Measurements from ENCODE around the gene SKA2.
"Not testable (repeated sequence)": the region's sequence is repeated elsewhere in the genome, so short reads cannot be mapped to it uniquely, and the experiment has no call there.

The SKA2 gene

DNA sequence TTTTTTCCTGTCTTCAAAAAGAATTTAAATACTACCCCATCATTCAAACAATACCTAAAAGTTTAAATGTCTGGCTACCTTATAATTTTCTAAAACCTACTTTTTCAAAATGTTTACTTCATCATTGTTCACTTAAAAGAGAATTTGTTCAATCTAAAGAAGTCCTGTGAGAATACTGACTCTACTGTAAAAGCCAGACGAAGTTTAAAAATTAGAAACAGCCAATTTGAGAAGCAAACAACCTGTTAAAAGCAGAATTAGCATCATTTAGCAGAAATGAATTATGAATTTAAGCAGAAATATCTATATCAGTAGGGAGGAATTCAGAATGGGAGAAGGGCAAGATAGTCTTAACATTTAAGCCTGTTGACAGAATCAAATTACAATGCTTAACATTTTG, 2.1 kb downstream of the SKA2 start:
- DNase-seq (ENCODE audit: extremely low read depth in 1 of 2, low read depth in 1 of 2): no peak

DNA sequence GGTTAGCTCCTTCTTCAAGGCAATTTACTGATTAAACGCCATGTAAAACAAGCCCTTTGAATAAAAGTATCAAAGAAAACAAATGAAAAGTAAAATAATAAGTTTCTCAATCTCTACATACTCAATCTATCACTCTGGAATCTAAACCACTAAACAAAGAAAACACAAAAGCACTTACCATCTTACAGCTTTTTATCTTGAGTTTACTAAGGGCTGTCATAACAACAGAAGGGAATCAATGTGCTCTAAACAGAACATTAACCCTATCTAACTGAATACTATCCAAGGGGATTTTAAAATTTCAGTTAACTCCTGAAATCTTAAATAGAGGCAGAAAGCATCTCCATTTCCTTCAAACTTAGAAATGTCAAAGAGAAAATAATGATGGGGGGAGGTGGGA, 3.4 kb downstream of the SKA2 start:
- DNase-seq (ENCODE audit: extremely low read depth in 1 of 2, low read depth in 1 of 2): no peak

DNA sequence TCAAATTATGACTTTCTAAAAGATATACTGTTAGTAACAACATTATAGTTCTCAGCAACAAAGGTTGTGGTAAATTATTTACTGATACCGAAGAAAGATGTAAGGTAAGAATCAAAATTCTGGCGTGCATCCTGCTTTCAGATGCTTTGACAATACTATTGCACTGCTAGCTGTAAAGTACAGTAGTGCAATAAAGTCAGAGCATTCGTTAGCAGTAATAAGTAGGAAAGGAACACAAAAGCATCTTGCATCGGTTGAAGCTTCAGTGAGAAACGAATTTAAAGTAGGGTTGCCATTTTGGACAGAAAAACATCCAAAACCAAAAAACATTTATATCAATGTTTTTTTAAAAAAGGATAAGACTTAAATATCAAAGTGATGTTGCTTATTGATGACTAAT, 4.0 kb downstream of the SKA2 start:
- DNase-seq (ENCODE audit: extremely low read depth in 1 of 2, low read depth in 1 of 2): no peak

DNA sequence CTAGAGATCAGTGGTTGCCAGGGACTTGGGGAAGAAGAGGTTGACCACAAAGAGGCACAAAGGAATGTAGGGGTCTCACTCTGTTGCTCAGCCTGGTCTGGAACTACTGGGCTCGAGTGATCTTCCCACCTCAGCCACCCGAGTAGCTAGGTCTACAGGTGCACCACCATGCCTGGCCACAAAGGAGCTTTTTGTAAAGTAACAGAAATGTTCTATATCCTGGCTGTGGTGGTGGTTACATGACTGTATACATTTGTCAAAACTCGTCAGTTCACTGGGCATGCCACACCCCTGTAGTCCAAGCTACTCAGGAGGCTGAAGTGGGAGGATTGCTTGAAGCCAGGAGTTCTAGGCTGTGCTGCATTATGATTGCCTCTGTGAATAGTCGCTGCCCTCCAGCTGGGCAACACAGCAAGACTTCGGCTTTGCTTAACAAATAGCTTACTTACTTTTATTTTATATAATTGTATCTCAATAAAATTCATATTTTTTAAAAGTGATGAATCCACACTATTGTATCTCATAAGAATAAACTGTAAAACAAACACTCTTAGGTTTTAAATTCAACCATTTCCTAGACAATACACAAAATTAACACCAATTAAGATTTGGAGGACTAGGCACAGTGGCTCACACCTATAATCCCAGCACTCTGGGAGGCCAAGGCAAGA, 5.0 kb downstream of the SKA2 start:
- DNase-seq (ENCODE audit: extremely low read depth in 1 of 2, low read depth in 1 of 2): no peak

DNA sequence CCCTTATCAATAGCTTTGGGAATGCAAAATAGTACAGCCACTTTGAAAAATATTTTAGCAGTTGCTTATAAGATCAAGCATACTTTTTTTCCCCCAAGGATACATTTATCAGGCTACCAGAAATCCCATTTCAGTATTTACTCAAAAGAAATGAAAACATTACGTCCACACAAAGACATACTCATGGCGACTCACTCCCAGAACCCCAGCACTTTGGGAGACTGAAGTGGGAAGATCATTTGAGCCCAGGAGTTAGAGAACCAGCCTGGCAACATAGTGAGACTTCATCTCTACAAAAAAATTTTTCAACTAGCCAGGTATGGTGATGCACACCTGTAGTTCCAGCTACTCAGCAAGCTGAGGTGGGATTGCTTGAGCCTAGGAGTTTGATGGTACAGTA, 5.9 kb downstream of the SKA2 start:
- no peak for DNase-seq (ENCODE audit: extremely low read depth in 1 of 2, low read depth in 1 of 2)

DNA sequence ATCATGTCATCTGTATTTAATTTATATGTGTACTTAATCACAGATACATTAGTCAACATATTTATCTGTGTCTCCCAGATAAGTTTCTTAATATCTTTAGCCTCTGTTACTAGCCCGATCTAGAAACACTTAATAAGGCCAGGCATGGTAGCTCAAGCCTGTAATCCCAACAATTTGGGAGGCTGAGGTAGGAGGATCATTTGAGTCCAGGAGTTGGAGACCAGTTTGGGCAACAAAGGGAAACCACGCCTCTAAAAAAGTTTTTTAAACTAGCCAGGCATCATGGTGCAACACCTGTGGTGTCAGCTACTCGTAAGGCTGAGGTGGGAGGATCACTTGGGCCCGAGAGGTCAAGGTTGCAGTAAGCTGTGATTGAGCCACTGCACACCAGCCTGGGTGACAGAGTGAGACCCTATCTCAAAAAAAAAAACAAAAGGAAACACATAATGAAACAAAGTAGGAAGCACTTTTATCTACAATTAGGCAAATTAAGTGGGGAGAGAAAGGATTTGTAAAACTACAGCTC, 9.4 kb downstream of the SKA2 start:
- no peak for DNase-seq (ENCODE audit: extremely low read depth in 1 of 2, low read depth in 1 of 2)

DNA sequence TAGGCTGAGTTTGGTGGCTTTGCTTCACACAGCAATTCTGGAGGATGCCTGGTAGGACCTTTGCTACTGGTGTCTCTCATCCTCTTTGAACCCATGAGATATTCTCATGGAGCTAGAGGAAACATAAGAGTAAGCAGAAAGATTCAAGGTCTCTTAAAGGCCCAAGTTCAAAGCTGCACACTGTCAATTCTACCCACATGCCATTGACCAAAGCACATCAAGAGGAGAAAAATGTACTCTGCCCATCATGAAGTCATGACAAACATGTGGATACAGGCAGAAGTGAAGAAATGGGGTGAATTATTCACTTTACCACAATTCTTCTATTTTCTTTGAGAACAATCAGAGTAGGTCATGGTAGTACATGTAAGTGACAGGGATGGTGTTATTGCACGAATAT, 13.1 kb downstream of the SKA2 start:
- DNase-seq (ENCODE audit: extremely low read depth in 1 of 2, low read depth in 1 of 2): no peak

DNA sequence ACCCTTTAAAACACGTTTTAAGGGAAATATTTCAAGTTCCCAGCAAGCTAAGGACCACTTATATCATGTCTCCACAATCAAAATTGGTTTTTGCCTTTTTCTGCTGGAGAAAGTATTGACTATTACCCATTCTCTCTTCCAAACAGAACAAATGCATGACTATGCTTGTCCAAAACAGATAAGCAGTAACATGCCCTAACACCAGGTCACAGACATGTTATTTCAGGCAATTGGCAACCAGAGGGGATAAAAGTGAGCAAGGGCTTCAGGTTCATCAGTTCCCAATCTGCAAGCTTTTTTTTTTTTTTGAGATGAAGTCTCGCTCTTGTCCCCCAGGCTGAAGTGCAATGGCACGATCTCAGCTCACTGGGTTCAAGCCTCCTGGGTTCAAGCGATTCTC, 15.0 kb downstream of the SKA2 start:
- no peak for DNase-seq (ENCODE audit: extremely low read depth in 1 of 2, low read depth in 1 of 2)

DNA sequence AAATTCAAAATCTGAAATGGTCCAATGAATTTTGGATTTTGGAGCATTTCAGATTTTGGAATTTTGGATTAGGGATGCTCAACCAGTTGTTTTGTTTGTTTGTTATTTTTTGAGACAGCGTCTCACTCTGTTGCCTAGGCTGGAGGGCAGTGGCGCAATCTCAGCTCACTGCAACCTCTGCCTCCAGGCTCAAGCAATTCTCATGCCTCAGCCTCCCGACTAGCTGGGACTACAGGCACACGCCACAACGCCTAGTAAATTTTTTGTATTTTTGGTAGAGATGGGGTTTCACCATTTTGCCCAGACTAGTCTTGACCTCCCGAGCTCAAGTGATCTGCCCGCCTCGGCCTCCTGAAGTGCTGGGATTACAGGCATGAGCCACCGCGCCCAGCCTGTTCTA, 16.6 kb downstream of the SKA2 start:
- DNase-seq (ENCODE audit: extremely low read depth in 1 of 2, low read depth in 1 of 2): not testable (repeated sequence)

DNA sequence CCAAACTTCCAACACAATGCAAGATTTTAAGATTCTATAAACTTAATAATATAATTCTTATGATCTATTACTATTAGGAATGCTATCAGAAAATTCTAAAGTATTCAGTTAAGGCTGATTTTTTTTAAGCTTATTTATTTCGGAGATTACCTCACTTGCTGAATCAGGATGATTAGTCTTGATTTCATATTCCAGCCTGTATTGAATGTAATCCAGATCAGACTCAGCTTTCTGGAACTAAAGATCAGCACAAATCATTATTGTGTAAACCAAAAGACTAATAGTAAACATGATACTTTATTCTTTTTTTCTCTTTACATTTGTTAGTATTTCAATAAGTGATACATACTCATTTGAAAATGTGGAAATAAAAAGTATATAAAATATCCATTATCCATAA, 23.9 kb downstream of the SKA2 start:
- no peak for DNase-seq (ENCODE audit: extremely low read depth in 1 of 2, low read depth in 1 of 2)

DNA sequence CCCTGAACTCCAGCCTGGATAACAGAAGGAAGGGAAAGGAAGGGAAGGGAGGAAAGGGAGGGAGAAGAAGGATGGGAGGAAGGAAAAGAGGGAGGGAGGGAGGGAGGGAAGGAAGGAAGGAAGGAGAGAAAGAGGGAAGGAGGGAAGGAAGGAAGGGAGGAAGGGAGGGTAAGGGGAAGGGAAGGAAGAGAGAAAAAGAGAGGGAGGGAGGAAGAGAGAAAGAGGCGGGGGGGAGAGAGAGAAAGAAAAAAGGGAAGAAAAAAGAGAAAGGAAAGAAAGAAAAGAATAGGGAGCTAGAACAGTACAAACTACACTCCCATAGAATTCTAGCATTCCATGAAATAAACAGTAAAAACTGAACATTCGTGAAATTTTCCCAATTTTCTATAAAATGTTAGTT, 25.2 kb downstream of the SKA2 start:
- no peak for DNase-seq (ENCODE audit: extremely low read depth in 1 of 2, low read depth in 1 of 2)

DNA sequence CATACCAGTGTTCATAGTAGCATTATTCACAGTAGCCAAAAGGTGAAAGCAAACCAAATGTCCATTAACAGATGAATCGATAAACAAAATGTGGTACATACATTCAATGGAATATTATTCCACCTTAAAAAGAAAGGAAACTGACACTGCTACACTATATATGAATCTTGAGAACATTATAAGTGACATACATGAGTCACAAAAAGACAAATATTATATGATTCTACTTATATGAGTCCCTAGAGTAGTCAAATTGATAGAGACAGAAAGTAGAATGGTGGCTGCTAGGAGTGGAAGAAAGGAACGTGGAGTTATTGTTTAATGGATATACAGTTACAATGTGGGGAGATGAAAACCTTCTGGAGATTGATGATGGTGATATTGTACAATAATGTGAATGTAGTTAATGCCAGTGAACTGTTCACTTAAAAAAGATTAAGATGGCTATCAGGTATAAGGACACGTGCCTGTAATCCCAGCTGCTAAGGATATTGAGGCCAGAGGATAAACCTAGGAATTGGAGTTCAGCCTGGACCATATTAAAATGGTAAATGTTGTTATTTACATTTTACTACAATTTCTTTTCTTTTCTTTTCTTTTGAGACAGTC, 28.1 kb downstream of the SKA2 start:
- no peak for DNase-seq (ENCODE audit: extremely low read depth in 1 of 2, low read depth in 1 of 2)

DNA sequence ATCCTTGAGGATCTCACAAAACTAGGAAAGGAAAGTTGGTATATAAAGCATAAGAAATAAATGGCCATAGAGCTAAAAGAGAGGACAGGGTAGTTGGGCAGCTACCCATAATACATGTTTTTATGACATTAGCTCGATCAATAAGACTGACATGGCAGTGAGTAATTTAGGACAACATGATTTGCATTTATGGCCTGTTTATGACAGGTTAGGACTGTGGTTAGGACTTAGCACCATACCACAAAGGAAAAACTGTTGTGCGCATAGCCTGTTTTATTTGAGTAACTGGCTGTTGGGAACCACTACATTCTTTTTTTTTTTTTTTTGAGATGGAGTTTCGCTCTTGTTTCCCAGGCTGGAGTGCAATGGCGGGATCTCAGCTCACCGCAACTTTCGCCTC, 30.3 kb downstream of the SKA2 start:
- no peak for DNase-seq (ENCODE audit: extremely low read depth in 1 of 2, low read depth in 1 of 2)

DNA sequence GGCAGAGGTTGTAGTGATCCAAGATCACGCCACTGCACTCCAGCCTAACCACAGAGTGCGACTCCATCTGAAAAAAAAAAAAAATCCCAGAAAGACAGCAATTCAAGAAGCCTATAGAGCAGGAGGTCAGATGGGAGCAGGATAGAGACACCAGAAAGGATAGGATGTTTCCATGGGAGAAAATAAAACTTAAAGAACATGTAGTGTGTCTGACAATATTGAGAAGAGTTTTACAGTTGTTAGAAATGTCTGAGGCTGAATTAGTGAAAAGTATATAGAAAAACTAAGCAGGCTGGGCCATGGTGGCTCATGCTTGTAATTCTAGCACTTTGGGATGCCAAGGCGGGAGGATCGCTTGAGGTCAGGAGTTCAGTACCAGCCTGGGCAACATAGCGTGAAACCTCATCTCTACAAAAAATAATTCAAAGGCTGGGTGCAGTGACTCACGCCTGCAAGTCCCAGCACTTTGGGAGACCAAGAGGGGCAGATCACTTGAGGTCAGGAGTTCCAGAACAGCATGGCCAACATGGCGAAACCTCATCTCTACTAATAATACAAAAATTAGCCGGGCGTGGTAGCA, 33.0 kb downstream of the SKA2 start:
- DNase-seq (ENCODE audit: extremely low read depth in 1 of 2, low read depth in 1 of 2): no peak

DNA sequence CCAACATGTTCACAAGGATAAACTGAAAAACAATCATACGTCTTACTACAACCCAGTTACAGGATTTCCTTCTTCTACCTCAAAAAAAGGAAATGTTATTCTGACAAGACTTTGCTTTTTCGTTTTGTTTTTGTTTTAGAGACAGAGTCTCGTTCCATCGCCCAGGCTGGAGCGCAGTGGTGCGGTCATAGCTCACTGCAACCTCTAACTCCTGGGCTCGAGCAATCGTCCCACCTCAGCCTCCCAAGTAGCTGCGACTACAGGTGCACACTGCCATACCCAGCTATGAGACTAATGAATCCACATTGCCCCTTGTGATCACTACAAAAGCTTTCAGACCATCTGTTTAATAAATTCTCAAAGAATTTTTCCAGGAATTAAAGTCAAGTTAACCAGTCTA, 39.5 kb downstream of the SKA2 start:
- DNase-seq (ENCODE audit: extremely low read depth in 1 of 2, low read depth in 1 of 2): no peak

DNA sequence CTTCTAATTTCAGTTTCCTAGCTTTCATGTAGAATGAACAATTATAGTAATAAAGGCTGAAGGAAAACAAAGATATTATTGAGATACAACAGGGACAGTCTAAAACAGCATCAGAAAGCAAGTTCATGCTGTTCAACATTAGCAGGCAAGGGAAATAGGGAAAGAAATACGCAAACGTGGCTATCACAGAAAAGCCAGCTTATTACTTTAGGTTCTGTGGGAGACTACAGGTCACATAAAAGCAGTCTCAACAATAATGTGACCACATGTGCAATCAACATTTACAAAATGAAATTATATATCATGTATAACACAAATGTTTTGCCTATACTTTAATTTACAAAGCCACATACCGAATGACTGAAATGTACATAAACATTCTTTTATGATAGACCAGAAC, 43.4 kb downstream of the SKA2 start:
- DNase-seq (ENCODE audit: extremely low read depth in 1 of 2, low read depth in 1 of 2): no peak

DNA sequence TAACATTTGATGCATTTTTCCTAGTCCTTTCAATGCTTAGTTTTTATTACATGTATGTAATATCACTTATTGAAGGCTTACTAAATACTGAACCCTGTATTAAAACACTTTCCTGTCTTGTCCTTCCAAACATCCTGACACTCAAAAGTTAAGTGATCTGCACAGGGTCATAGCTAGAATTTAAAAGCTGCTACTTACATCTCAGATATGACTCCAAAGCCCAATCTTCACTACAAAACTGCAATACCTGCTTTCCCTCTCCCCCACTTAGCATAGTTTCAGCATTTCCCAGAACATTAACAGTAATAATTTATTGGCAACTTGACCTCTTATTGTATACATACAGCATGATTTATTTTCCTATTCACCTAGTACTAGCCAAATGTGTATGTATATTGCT, 44.0 kb downstream of the SKA2 start:
- DNase-seq (ENCODE audit: extremely low read depth in 1 of 2, low read depth in 1 of 2): no peak

DNA sequence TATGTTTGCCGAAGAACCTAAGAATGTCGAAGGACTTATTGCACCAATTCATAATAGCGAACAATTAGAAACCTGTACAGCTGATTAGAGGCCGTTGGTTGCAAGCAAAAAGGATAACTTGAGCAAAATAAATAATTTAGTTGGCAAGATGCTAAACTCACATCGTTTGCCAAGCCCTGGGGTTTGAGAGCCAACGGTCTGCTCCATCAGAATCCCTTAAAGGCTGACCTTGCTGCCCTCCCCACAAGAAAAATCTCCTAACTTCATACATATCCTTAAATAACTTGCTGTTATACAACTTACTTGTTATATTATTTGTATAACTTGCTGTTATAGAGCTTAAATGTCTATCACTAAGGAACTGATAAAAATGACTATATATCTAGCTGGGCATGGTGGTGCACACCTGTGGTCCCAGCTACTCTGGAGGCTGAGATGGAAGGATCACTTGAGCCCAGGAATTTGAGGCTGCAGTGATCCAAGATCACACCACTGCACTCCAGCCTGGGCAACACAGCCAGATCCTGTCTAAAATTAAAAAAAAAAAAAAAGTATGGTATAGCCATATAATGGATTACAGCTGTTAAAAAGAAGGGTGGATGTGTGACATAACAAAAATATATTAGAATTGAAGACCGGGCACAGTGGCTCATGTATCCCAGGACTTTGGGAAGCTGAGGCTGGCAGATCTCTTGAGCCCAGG, 46.4 kb downstream of the SKA2 start:
- no peak for DNase-seq (ENCODE audit: extremely low read depth in 1 of 2, low read depth in 1 of 2)

DNA sequence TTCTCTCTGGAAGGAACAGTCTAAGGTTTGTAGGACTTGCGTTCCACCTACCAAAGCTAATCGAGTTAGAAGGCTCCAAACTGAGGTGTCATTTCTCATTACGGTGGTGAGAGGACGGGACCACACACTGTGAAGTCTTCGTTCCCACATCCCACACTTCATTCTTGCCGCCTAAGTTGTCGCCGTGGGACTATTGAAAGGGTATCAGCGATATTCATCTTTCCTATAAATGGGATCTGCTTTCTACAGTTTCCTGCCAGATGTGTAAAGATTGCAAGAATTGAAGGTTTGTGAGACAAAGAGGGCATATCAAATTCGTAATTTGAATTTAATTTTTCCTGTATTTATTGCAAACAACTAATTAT, 47.7 kb downstream of the SKA2 start:
- DNase-seq (ENCODE audit: extremely low read depth in 1 of 2, low read depth in 1 of 2): no peak

DNA sequence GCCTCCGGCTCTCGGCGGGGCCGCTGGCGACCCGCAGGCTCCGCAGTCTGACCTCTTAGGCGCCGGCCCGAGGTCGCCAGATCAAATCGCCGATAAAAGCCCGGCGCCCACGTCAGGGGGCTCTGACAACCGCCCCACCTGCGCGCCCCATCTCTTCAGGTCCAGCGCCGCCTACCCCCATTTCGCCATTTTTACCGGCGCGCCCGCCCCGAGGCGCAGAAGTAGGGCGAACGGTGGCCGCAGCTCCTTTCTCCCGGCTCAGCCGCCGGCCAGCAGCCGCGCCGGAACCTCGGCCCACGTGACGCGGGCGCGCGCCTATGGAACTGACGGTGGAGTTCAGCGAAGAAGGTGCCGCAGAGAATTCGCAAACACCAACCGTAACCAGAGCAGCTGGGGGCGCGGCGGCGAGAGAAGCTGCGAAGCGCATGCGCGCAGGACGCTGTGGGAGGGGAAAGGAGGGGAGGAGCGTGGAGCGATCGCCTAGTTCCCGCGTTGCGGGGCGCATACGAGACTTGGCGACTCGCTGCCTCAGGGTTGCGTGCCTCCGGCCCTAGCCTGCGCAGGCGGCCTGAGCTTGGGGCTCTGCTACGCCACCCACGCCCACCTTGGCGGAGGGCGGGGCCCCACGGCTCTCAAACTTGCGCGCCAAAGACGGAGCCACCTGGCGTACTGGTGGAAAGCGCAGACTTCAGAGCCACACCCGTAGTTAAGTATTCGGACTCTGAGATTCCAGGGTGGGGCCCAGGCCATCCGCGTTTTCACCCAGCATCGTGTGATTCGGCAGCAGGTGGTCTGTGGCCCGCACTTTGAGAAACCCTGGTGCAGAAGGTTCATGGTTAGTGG, 48.3 kb downstream of the SKA2 start, which contains the start of gene TRIM37:
Gene TRIM37, minus strand, starts transcription at position 418 of the 843 bp plus-strand sequence. CDS start 419 bp downstream, outside the sequence.
- DNase-seq (ENCODE audit: extremely low read depth in 1 of 2, low read depth in 1 of 2): peak; percentile 98 to 99

Data from stimulated activated CD8-positive, alpha-beta memory T cell treated with anti-CD3 and anti-CD28 coated beads, Interleukin-7, amount 100 ng/mL, for 48 hours (primary cell).